HepG2 (cell line): Measurements from ENCODE around the gene MEAF6. TPM values are rescaled to one million over a fixed set of nuclear protein-coding genes. Genes with fewer than 3 reads are reported as not detected.

Experiments
- AHR ChIP-seq: IDR thresholded peaks from 2 replicates; pipeline ENCODE4 v1.6.1; 2018; ENCODE audit warnings: missing genetic modification reagents, missing compliant biosample characterization
- ARNT ChIP-seq: fragments of 450-650 bp; IDR thresholded peaks from 2 replicates; pipeline ENCODE4 v1.6.1; 2017
- BCL6 ChIP-seq: IDR thresholded peaks from 2 replicates; pipeline ENCODE4 v1.6.1; 2016; ENCODE audit warnings: missing genetic modification reagents, missing compliant biosample characterization
- CAMTA2 ChIP-seq: sonication (generic); formaldehyde crosslinking; IDR thresholded peaks from 2 replicates; pipeline ENCODE4 v1.4.0; 2020; ENCODE audit warnings: mild to moderate bottlenecking, missing genetic modification reagents, borderline replicate concordance
- MTF2 ChIP-seq: sonication (generic); formaldehyde crosslinking; IDR thresholded peaks from 2 replicates; pipeline ENCODE4 v1.5.0; 2020; ENCODE audit warnings: missing genetic modification reagents, borderline replicate concordance
- NCOA5 ChIP-seq: sonication (generic); formaldehyde crosslinking; IDR thresholded peaks from 2 replicates; pipeline ENCODE4 v1.4.0; 2020; ENCODE audit warnings: missing genetic modification reagents
- RBAK ChIP-seq: sonication (generic); formaldehyde crosslinking; IDR thresholded peaks from 2 replicates; pipeline ENCODE4 v1.5.1; 2020; ENCODE audit warnings: mild to moderate bottlenecking, missing genetic modification reagents
- RFXAP ChIP-seq: sonication (generic); formaldehyde crosslinking; IDR thresholded peaks from 2 replicates; pipeline ENCODE4 v1.4.0; 2020; ENCODE audit warnings: missing genetic modification reagents, borderline replicate concordance
- SOX6 ChIP-seq, 2 experiments: fragments of 450-650 bp in 1 of 2; sonication (generic) in 1 of 2; formaldehyde crosslinking in 1 of 2; IDR thresholded peaks; 2 replicates each; pipeline versions ENCODE4 v1.4.0 to v1.6.1; 2017 to 2020; ENCODE audit warnings: antibody characterized with exemption in 1 of 2, mild to moderate bottlenecking in 1 of 2, missing genetic modification reagents in 1 of 2
- STAG1 ChIP-seq: sonication (generic); formaldehyde crosslinking; IDR thresholded peaks from 2 replicates; pipeline ENCODE4 v1.4.0; 2020; ENCODE audit warnings: missing genetic modification reagents
- TARDBP ChIP-seq: sonication (generic); formaldehyde crosslinking; IDR thresholded peaks from 2 replicates; pipeline ENCODE4 v1.8.0; 2022; ENCODE audit warnings: mild to moderate bottlenecking, missing genetic modification reagents
- TEAD3 ChIP-seq: optimal IDR thresholded peaks from 2 replicates; pipeline ENCODE3; 2016; ENCODE audit warnings: borderline replicate concordance
- ZFP62 ChIP-seq: sonication (generic); formaldehyde crosslinking; IDR thresholded peaks from 2 replicates; pipeline ENCODE4 v1.4.0; 2020; ENCODE audit warnings: missing genetic modification reagents
- ZKSCAN1 ChIP-seq: fragments of 150-350 bp; IDR thresholded peaks from 2 replicates; pipeline ENCODE4 v1.6.1; 2014; ENCODE audit warnings: low read length
- ZNF234 ChIP-seq: sonication (generic); formaldehyde crosslinking; conservative IDR thresholded peaks from 2 replicates; pipeline ENCODE4 v1.5.1; 2020; ENCODE audit warnings: mild to moderate bottlenecking, missing genetic modification reagents
- ZNF776 ChIP-seq: sonication (generic); formaldehyde crosslinking; IDR thresholded peaks from 2 replicates; pipeline ENCODE4 v1.4.0; 2020; ENCODE audit warnings: mild to moderate bottlenecking, missing genetic modification reagents
- ZNF839 ChIP-seq: sonication (generic); formaldehyde crosslinking; IDR thresholded peaks from 2 replicates; pipeline ENCODE4 v1.4.0; 2020; ENCODE audit warnings: missing genetic modification reagents, mild to moderate bottlenecking, borderline replicate concordance
- ZZZ3 ChIP-seq: sonication (generic); formaldehyde crosslinking; IDR thresholded peaks from 2 replicates; pipeline ENCODE4 v1.4.0; 2020; ENCODE audit warnings: missing genetic modification reagents, mild to moderate bottlenecking, borderline replicate concordance
- polyA plus RNA-seq, 8 experiments: library from polyadenylated mRNA; depleted of rRNA in 3 of 8; stranded (reverse) in 7 of 8; unstranded in 1 of 8; fragments of >200 nt; fragmentation: Illumina TruSeq in 4 of 8; extraction: Trizol in 4 of 8; gene quantifications; 2 replicates each; pipeline versions ENCODE4 v1.2.1 to v1.2.3, GENCODE V29; 2011 to 2016; ENCODE audit warnings: low read depth in 4 of 8, missing spikeins in 1 of 8, mixed read lengths in 1 of 8; ENCODE audit not compliant: insufficient read depth in 1 of 8
- total RNA-seq, 5 experiments: library from RNA; depleted of rRNA; stranded (reverse); fragments of >200 nt; fragmentation: Illumina TruSeq; extraction: Trizol; gene quantifications; 2 replicates each; pipeline ENCODE4 v1.2.3, GENCODE V29; 2016; ENCODE audit warnings: low read depth in 1 of 5
- TF ChIP-seq, protein P1 (sequence below): sonication (generic); formaldehyde crosslinking; IDR thresholded peaks from 2 replicates; pipeline ENCODE4 v1.4.0; 2020; ENCODE audit warnings: mild to moderate bottlenecking, low read depth, missing genetic modification reagents
- TF ChIP-seq, protein P2 (sequence below): fragments of 450-650 bp; IDR thresholded peaks from 2 replicates; pipeline ENCODE4 v1.6.1; 2017
- TF ChIP-seq, protein P3 (sequence below): sonication (generic); formaldehyde crosslinking; IDR thresholded peaks from 2 replicates; pipeline ENCODE4 v1.5.0; 2020; ENCODE audit warnings: mild to moderate bottlenecking, missing genetic modification reagents
- TF ChIP-seq, protein P4 (sequence below): sonication (generic); formaldehyde crosslinking; IDR thresholded peaks from 2 replicates; pipeline ENCODE4 v1.9.0; 2021; ENCODE audit warnings: missing genetic modification reagents, borderline replicate concordance
- TF ChIP-seq, protein P5 (sequence below): sonication (generic); formaldehyde crosslinking; IDR thresholded peaks from 2 replicates; pipeline ENCODE4 v1.4.0; 2020; ENCODE audit warnings: missing genetic modification reagents

MEAF6 gene
- total and polyA plus RNA-seq, 2 of the 13 experiments (the other 11 are each of a cell fraction or from before 2014, with no cell fraction given) = 29.5 to 45.6 TPM

DNA sequence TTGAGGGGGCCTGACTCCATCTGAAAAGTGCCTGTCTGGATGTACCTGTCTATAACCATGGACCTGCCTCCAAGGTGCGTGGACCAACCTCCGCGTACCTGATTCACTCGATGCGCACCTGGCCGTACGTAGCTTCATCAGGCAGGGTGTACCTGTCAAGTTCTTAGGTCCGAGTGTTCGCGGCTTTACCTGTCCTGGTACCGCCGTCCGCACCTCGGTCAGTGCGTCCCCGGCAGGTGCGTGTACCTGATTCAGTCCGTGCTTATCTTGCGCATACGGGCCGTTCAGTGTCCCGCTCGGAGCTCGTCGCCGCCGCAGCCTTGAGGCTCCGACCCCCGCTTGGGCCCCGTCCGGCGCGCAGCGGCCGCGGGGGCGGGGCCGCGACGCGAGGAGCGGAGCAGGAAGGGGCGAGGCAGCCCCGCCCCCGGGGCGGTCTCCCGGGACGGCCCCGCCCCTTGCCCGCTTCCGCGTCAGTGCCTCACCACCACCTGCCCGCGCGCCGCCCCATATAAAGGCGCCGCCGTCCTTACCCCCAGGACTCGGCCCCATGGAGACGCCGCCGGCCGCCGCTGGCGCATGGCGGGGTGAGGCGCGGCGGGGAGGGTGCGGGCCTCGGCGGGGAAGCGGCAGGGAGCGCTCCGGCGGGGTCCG lies 40.4 kb downstream of the MEAF6 start, which contains the start of gene ZC3H12A (continued):
- peak; percentile 31; the same call in 1 of the 2 replicates for TF ChIP-seq AHR (CRISPR knock-in tag)
- TF ChIP-seq, protein P1, sequence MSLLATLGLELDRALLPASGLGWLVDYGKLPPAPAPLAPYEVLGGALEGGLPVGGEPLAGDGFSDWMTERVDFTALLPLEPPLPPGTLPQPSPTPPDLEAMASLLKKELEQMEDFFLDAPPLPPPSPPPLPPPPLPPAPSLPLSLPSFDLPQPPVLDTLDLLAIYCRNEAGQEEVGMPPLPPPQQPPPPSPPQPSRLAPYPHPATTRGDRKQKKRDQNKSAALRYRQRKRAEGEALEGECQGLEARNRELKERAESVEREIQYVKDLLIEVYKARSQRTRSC (CRISPR knock-in tag) = no peak
- TF ChIP-seq, protein P2, sequence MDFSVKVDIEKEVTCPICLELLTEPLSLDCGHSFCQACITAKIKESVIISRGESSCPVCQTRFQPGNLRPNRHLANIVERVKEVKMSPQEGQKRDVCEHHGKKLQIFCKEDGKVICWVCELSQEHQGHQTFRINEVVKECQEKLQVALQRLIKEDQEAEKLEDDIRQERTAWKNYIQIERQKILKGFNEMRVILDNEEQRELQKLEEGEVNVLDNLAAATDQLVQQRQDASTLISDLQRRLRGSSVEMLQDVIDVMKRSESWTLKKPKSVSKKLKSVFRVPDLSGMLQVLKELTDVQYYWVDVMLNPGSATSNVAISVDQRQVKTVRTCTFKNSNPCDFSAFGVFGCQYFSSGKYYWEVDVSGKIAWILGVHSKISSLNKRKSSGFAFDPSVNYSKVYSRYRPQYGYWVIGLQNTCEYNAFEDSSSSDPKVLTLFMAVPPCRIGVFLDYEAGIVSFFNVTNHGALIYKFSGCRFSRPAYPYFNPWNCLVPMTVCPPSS = no peak
- TF ChIP-seq ZZZ3 = no peak
- TF ChIP-seq ZNF234 = 0 out of 2 replicates have a peak, but pooled peaks have one; percentile 29
- TF ChIP-seq, protein P3, sequence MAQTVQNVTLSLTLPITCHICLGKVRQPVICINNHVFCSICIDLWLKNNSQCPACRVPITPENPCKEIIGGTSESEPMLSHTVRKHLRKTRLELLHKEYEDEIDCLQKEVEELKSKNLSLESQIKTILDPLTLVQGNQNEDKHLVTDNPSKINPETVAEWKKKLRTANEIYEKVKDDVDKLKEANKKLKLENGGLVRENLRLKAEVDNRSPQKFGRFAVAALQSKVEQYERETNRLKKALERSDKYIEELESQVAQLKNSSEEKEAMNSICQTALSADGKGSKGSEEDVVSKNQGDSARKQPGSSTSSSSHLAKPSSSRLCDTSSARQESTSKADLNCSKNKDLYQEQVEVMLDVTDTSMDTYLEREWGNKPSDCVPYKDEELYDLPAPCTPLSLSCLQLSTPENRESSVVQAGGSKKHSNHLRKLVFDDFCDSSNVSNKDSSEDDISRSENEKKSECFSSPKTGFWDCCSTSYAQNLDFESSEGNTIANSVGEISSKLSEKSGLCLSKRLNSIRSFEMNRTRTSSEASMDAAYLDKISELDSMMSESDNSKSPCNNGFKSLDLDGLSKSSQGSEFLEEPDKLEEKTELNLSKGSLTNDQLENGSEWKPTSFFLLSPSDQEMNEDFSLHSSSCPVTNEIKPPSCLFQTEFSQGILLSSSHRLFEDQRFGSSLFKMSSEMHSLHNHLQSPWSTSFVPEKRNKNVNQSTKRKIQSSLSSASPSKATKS = no peak
- TF ChIP-seq, protein P4, sequence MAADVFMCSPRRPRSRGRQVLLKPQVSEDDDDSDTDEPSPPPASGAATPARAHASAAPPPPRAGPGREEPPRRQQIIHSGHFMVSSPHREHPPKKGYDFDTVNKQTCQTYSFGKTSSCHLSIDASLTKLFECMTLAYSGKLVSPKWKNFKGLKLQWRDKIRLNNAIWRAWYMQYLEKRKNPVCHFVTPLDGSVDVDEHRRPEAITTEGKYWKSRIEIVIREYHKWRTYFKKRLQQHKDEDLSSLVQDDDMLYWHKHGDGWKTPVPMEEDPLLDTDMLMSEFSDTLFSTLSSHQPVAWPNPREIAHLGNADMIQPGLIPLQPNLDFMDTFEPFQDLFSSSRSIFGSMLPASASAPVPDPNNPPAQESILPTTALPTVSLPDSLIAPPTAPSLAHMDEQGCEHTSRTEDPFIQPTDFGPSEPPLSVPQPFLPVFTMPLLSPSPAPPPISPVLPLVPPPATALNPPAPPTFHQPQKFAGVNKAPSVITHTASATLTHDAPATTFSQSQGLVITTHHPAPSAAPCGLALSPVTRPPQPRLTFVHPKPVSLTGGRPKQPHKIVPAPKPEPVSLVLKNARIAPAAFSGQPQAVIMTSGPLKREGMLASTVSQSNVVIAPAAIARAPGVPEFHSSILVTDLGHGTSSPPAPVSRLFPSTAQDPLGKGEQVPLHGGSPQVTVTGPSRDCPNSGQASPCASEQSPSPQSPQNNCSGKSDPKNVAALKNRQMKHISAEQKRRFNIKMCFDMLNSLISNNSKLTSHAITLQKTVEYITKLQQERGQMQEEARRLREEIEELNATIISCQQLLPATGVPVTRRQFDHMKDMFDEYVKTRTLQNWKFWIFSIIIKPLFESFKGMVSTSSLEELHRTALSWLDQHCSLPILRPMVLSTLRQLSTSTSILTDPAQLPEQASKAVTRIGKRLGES (CRISPR knock-in tag) = no peak
- TF ChIP-seq NCOA5 (CRISPR knock-in tag) = no peak
- TF ChIP-seq ZFP62 (CRISPR knock-in tag) = no peak
- TF ChIP-seq, protein P5, sequence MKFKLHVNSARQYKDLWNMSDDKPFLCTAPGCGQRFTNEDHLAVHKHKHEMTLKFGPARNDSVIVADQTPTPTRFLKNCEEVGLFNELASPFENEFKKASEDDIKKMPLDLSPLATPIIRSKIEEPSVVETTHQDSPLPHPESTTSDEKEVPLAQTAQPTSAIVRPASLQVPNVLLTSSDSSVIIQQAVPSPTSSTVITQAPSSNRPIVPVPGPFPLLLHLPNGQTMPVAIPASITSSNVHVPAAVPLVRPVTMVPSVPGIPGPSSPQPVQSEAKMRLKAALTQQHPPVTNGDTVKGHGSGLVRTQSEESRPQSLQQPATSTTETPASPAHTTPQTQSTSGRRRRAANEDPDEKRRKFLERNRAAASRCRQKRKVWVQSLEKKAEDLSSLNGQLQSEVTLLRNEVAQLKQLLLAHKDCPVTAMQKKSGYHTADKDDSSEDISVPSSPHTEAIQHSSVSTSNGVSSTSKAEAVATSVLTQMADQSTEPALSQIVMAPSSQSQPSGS = no peak
- no peak for TF ChIP-seq MTF2 (CRISPR knock-in tag)
- no peak for TF ChIP-seq SOX6 (IDR thresholded peaks at IDR 0.05)
- TF ChIP-seq SOX6 (CRISPR knock-in tag; IDR thresholded peaks at IDR 0.05) = 0 out of 2 replicates have a peak, but pooled peaks have one; percentile 13
- no peak for TF ChIP-seq ZKSCAN1
- TF ChIP-seq ZNF776 (CRISPR knock-in tag) = peak; percentile 59
- TF ChIP-seq STAG1 = no peak
- TF ChIP-seq RFXAP (CRISPR knock-in tag) = no peak
- TF ChIP-seq ZNF839 (CRISPR knock-in tag) = no peak
- no peak for TF ChIP-seq TEAD3 (CRISPR knock-in tag)
- TF ChIP-seq BCL6 = peak; percentile 16; the same call in 1 of the 2 replicates
- TF ChIP-seq CAMTA2 (CRISPR knock-in tag) = no peak
- no peak for TF ChIP-seq RBAK (CRISPR knock-in tag)
- TF ChIP-seq TARDBP (CRISPR knock-in tag) = no peak
- TF ChIP-seq ARNT = no peak
